Neural cell (in vitro differentiated cells): ENCODE data around the gene TSPAN18. TPM values are rescaled to one million over a fixed set of nuclear protein-coding genes. Genes with fewer than 3 reads are reported as not detected.

Experiments
- H2AFZ ChIP-seq: fragments of 200-600, 300-800 bp; sonication (generic), shearing (Covaris generic); 2 replicates; pipeline ENCODE4 v1.6.0; 2014; ENCODE audit warnings: low read depth, mild to moderate bottlenecking, antibody characterized with exemption, low read length, moderate library complexity
- H3F3A ChIP-seq: fragments of 200-600 bp; shearing (Covaris generic); 2 replicates; pipeline ENCODE4 v1.6.1; 2016; ENCODE audit warnings: mild to moderate bottlenecking, moderate library complexity, mixed read lengths, antibody characterized with exemption, low read length; ENCODE audit not compliant: insufficient read depth, poor library complexity, severe bottlenecking
- H3K27ac ChIP-seq: fragments of 200-600, 300-800 bp; sonication (generic), shearing (Covaris generic); 2 replicates; pipeline ENCODE4 v1.5.1; 2014; ENCODE audit warnings: mild to moderate bottlenecking, low read length, moderate library complexity
- H3K27me3 ChIP-seq: fragments of 300-800, 200-600 bp; sonication (generic), shearing (Covaris generic); 2 replicates; pipeline ENCODE4 v1.6.0; 2014; ENCODE audit warnings: mild to moderate bottlenecking, low read depth, low read length, moderate library complexity; ENCODE audit not compliant: insufficient read depth
- H3K36me3 ChIP-seq: fragments of 300-800, 200-600 bp; sonication (generic), shearing (Covaris generic); 2 replicates; pipeline ENCODE4 v1.5.1; 2014; ENCODE audit warnings: mild to moderate bottlenecking, antibody characterized with exemption, low read length, moderate library complexity; ENCODE audit not compliant: insufficient read depth
- H3K4me2 ChIP-seq: fragments of 300-800, 200-600 bp; sonication (generic), shearing (Covaris generic); 2 replicates; pipeline ENCODE4 v1.6.0; 2014; ENCODE audit warnings: mild to moderate bottlenecking, low read length
- H3K4me3 ChIP-seq: fragments of 300-800, 200-600 bp; sonication (generic), shearing (Covaris generic); 2 replicates; pipeline ENCODE4 v1.5.1; 2014; ENCODE audit warnings: mild to moderate bottlenecking, low read length, moderate library complexity
- H3K79me2 ChIP-seq: fragments of 200-600 bp; shearing (Covaris generic); replicated peaks from 2 replicates; pipeline ENCODE4 v1.6.0; 2014; ENCODE audit warnings: mild to moderate bottlenecking, low read length, moderate library complexity; ENCODE audit not compliant: insufficient read depth
- H3K9ac ChIP-seq: fragments of 300-800, 200-600 bp; sonication (generic), shearing (Covaris generic); 2 replicates; pipeline ENCODE4 v1.6.1; 2016; ENCODE audit warnings: mild to moderate bottlenecking, low read length, mixed read lengths
- H3K9me2 ChIP-seq: fragments of 200-600 bp; shearing (Covaris generic); 2 replicates; pipeline ENCODE4 v1.6.1; 2016; ENCODE audit warnings: mild to moderate bottlenecking, low read length, mixed read lengths; ENCODE audit not compliant: insufficient read depth
- H3K9me3 ChIP-seq: fragments of 200-600, 300-800 bp; sonication (generic), shearing (Covaris generic); 2 replicates; pipeline ENCODE4 v1.6.1; 2016; ENCODE audit warnings: mild to moderate bottlenecking, mixed run types, low read length, moderate library complexity, mixed read lengths
- H4K20me1 ChIP-seq: fragments of 200-600 bp; shearing (Covaris generic); 2 replicates; pipeline ENCODE4 v1.6.1; 2016; ENCODE audit warnings: mild to moderate bottlenecking, mixed run types; ENCODE audit not compliant: insufficient read depth
- EP300 ChIP-seq: fragments of 450-650 bp; conservative IDR thresholded peaks from 2 replicates; pipeline ENCODE4 v1.6.1; 2014; ENCODE audit warnings: antibody characterized with exemption, mild to moderate bottlenecking, moderate library complexity; ENCODE audit not compliant: poor library complexity, severe bottlenecking
- EZH2 ChIP-seq: fragments of 200-600, 300-800 bp; shearing (Covaris generic), sonication (generic); IDR thresholded peaks from 2 replicates; pipeline ENCODE4 v1.6.1; 2014; ENCODE audit warnings: antibody characterized with exemption, low read length, borderline replicate concordance, mild to moderate bottlenecking; ENCODE audit not compliant: insufficient read depth, poor library complexity, severe bottlenecking
- MXI1 ChIP-seq: fragments of 450-650 bp; conservative IDR thresholded peaks from 2 replicates; pipeline ENCODE4 v1.6.1; 2014; ENCODE audit warnings: antibody characterized with exemption, mild to moderate bottlenecking; ENCODE audit not compliant: poor library complexity, severe bottlenecking
- POLR2AphosphoS5 ChIP-seq: IDR thresholded peaks from 2 replicates; pipeline ENCODE4 v1.6.1; 2012
- RAD21 ChIP-seq: fragments of 450-650 bp; conservative IDR thresholded peaks from 2 replicates; pipeline ENCODE4 v1.6.1; 2014; ENCODE audit warnings: antibody characterized with exemption, mild to moderate bottlenecking, moderate library complexity
- SMC3 ChIP-seq: fragments of 450-650 bp; conservative IDR thresholded peaks from 2 replicates; pipeline ENCODE4 v1.6.1; 2014; ENCODE audit warnings: antibody characterized with exemption, mild to moderate bottlenecking, moderate library complexity; ENCODE audit not compliant: poor library complexity
- TAF1 ChIP-seq: IDR thresholded peaks from 2 replicates; pipeline ENCODE4 v1.6.1; 2012; ENCODE audit warnings: low read depth
- polyA plus RNA-seq: library from polyadenylated mRNA; depleted of rRNA; stranded (reverse); fragments of >200 nt; gene quantifications from 2 replicates; pipeline ENCODE4 v1.2.3, GENCODE V29; 2014
- TF ChIP-seq, protein P1 (sequence below): IDR thresholded peaks from 2 replicates; pipeline ENCODE4 v1.6.1; 2012; ENCODE audit warnings: borderline replicate concordance
- TF ChIP-seq, protein P2 (sequence below): fragments of 450-650 bp; IDR thresholded peaks from 2 replicates; pipeline ENCODE4 v1.5.1; 2014; ENCODE audit warnings: antibody characterized with exemption, mild to moderate bottlenecking, moderate library complexity; ENCODE audit not compliant: poor library complexity, severe bottlenecking

TSPAN18 gene
- polyA plus RNA-seq, 1 donor from 2014 or later, result 8.4 TPM

DNA sequence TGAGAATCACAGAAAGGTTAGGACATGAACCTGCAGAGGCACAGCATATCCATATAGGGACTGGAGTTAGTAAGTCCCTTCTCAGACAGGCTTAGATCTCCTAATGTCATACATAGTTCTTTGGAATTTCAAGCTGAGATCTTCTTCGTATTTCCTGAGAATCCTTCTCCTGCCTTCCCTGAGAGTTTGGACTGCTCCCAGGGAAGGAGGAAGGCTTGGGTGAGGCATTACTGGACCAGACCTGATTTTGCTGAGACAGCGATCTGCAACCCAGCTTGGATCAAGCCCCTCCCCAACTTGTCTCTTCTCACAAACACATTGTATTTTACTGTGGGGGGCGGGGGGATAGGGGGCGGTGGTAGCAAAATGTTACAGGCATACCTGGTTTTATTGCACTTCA lies 108.5 kb downstream of the TSPAN18 start:
- TF ChIP-seq MXI1, result no peak
- no peak for TF ChIP-seq SMC3
- TF ChIP-seq EZH2, result no peak
- TF ChIP-seq POLR2AphosphoS5, result no peak
- TF ChIP-seq RAD21, result no peak
- no peak for TF ChIP-seq TAF1
- Histone ChIP-seq H3K9me2 (no peaks in the 10 kb centered on the region), H2AFZ (no peak overlapping the region), H3K27me3 (no peaks in the 10 kb centered on the region), H3K4me3 (no peak overlapping the region), H3K36me3 (no peaks in the 10 kb centered on the region), H3F3A (no peaks in the 10 kb centered on the region), H4K20me1 (no peaks in the 10 kb centered on the region), H3K79me2 (no peaks in the 10 kb centered on the region), H3K9ac (no peak overlapping the region), H3K4me2 (no peak overlapping the region), H3K27ac (no peak overlapping the region), H3K9me3 (no peaks in the 10 kb centered on the region)

DNA sequence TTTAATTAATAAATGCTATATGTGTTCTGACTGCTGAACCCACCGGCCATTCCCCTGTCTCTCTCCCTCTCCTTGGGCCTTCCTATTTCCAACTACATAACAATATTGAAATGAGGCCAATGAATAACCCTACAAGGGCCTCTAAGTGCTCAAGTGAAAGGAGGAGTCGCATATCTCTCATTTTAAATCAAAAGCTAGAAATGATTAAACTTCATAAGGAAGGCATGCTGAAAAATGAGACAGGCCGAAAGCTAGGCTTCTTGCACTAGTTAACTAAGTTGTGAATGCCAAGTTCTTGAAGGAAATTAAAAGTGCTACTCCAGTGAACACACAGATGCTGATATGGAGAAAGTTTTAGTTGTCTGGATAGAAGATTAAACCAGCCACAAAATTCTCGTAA lies 109.2 kb downstream of the TSPAN18 start:
- Histone ChIP-seq H3K27ac (no peak overlapping the region), H3K27me3 (no peaks in the 10 kb centered on the region), H3F3A (no peaks in the 10 kb centered on the region), H3K36me3 (no peaks in the 10 kb centered on the region), H3K4me3 (no peak overlapping the region), H3K9ac (no peak overlapping the region), H2AFZ (no peak overlapping the region), H3K79me2 (no peaks in the 10 kb centered on the region), H3K4me2 (no peak overlapping the region), H4K20me1 (no peaks in the 10 kb centered on the region), H3K9me2 (no peaks in the 10 kb centered on the region), H3K9me3 (no peaks in the 10 kb centered on the region)
- TF ChIP-seq, protein P1, sequence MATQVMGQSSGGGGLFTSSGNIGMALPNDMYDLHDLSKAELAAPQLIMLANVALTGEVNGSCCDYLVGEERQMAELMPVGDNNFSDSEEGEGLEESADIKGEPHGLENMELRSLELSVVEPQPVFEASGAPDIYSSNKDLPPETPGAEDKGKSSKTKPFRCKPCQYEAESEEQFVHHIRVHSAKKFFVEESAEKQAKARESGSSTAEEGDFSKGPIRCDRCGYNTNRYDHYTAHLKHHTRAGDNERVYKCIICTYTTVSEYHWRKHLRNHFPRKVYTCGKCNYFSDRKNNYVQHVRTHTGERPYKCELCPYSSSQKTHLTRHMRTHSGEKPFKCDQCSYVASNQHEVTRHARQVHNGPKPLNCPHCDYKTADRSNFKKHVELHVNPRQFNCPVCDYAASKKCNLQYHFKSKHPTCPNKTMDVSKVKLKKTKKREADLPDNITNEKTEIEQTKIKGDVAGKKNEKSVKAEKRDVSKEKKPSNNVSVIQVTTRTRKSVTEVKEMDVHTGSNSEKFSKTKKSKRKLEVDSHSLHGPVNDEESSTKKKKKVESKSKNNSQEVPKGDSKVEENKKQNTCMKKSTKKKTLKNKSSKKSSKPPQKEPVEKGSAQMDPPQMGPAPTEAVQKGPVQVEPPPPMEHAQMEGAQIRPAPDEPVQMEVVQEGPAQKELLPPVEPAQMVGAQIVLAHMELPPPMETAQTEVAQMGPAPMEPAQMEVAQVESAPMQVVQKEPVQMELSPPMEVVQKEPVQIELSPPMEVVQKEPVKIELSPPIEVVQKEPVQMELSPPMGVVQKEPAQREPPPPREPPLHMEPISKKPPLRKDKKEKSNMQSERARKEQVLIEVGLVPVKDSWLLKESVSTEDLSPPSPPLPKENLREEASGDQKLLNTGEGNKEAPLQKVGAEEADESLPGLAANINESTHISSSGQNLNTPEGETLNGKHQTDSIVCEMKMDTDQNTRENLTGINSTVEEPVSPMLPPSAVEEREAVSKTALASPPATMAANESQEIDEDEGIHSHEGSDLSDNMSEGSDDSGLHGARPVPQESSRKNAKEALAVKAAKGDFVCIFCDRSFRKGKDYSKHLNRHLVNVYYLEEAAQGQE, result no peak
- TF ChIP-seq SMC3 (no peak), POLR2AphosphoS5 (no peak), RAD21 (no peak), MXI1 (no peak), TAF1 (no peak), EP300 (no peak), EZH2 (no peak)
- TF ChIP-seq, protein P2, sequence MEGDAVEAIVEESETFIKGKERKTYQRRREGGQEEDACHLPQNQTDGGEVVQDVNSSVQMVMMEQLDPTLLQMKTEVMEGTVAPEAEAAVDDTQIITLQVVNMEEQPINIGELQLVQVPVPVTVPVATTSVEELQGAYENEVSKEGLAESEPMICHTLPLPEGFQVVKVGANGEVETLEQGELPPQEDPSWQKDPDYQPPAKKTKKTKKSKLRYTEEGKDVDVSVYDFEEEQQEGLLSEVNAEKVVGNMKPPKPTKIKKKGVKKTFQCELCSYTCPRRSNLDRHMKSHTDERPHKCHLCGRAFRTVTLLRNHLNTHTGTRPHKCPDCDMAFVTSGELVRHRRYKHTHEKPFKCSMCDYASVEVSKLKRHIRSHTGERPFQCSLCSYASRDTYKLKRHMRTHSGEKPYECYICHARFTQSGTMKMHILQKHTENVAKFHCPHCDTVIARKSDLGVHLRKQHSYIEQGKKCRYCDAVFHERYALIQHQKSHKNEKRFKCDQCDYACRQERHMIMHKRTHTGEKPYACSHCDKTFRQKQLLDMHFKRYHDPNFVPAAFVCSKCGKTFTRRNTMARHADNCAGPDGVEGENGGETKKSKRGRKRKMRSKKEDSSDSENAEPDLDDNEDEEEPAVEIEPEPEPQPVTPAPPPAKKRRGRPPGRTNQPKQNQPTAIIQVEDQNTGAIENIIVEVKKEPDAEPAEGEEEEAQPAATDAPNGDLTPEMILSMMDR, result no peak
